HG03442 (cell line): Measurements from ENCODE around the gene COL1A2.

Source experiments
- ATAC-seq: cut with Tn5 transposase; IDR thresholded peaks from one replicate; pipeline ENCODE4 v1.9.1; 2021; ENCODE audit warnings: mild to moderate bottlenecking, moderate library complexity; ENCODE audit not compliant: unreplicated experiment

COL1A2 gene

DNA sequence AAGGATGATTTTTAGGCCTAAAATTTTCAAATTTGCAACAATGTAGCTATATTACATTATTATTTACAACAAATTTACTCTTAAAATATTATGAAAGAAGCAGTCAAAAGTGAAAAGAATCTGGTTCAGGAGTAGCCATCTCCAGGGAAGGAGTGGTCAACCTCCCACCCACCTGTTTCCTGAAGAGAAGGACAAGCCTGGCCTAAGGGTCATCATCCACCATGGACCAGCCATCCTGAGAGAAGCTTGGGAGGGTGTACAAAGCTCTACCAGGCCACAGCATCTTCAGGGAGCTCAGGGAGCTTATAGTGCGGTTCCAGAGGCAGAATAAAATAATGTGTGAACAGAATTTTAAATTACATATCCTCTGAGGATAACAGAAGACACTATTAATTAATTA lies 38.1 kb downstream of the COL1A2 start:
- ATAC-seq: no peak

DNA sequence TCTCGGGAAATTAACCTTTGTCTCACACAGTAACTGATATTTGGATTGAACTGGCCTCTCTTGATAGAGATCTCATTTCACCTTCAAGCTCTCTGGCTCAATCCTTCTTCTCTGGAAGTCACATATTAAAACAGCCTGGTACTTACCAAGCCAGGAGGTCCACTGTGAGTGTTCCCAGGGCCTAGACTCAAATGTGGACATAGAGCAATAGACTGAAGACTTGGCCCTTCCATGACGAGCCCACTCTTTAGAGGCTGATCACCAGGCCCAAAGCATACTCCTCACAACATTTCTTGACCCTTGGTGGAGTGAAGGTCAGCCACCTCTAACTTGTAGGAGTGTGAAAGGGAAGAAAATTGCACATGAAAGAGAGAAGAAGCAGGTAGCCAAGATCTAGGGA lies 38.5 kb downstream of the COL1A2 start:
- ATAC-seq: no peak

DNA sequence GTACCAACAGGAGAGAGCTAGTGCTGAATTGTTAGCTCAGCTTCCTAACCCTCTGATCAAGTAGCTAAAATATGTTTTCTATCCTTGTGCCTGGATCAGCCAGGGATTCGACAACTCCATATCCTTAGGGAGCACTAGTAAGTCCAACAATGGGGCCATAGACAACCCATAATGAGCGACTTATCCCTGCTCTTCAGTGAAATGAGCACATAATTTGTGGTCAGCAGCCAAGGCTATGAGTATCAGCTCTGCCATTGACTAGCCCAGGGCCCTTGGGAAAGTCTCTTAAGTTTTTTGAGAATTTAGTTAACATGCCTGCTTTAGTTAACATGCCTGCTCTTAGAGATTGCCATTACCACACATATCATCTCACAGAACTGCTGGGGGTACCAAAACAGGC lies 39.3 kb downstream of the COL1A2 start:
- ATAC-seq: no peak

DNA sequence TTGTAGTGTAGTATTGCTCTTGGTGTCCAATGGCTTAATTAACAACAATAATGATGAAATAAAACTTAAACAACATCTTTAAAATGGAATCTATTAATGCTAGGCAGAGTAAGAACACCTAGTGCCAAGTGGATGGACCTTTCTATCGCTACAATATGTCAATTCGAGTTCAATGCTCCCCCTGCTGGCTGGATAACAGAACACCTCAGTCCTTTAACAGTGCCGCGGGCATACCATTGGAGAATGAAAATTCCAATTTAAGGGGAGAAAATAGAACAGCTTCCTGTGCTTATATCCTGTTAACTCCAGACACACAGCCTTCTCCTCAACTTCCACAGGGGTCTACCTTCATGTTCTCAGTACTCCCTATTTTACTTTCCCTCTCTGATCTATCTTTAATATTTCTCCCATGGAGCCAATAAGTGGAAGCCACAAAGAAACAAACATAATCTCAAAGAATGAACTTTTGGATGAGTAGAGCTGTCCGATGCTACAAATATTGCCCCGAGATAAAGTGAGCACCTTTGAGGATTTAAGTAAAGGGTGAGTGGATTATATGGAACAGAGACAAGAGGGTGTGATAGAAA lies 41.4 kb downstream of the COL1A2 start:
- ATAC-seq: peak; percentile 95

DNA sequence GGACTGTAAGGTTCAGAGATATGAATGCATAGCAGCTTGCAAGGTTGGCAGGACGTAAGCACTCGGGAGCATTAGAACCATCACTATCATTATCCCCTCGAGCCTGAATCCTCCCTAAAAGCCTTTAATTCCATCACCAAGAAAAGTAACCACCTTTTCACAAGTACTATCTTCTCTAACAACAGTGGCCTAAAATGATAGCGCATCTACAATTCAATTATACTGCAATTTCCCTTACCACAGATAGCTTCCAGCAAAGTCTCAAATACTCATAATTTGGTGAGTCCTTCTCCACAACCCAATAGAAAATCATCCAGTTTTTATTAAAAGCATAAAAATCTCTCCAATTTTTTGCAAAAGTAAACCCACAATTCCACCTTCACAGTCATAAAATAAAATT lies 42.0 kb downstream of the COL1A2 start:
- no peak for ATAC-seq

DNA sequence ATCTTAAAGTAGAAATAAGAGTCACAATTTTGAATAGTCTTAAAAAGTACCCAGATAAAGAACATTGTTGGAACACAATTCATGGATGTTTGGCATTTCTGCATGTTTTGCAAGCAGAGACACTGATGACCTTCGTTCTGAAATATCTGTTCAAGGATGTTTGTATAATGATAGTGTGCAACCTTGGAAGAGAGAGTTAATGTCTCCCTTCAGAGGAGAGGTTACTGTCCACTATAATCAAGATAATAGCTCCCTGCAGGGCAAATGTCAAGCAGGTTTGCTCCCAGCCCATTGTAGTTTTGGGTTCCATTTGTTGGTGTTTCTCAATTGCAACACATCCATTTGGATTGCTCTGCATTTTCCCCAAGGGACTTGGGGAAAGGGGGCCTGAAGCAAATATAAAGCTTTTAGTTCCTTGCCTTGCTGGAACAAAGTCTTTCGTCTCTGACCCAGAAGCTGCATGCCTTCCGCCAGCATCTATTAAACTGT lies 45.2 kb downstream of the COL1A2 start:
- no peak for ATAC-seq

DNA sequence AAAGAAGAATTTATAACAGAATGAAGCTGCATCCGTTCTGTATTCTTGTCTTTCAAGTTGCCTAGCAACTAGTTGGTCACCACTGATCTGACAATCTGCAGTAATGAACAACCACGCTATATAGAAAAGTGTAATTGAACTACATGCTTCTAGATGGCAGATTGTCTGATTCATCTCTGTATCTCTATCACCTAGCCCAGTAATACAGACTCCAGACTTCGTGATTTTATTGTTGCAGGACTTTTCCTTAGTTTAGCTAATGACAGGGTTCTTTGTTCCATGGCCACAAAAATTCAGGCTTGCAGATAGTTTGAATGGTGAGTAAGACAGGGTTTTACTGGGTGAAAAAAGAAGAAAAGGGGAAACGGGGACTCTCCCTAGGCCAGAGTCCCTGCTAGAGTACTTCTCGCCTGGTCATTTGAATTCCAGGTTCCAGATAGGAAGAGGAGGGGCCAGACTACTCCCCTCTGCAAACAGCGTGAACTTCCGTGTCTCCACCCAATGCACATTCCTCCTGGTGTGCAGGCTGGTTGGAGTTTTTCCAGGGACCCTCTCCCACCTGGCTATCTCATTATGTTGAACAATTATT lies 45.9 kb downstream of the COL1A2 start:
- no peak for ATAC-seq

DNA sequence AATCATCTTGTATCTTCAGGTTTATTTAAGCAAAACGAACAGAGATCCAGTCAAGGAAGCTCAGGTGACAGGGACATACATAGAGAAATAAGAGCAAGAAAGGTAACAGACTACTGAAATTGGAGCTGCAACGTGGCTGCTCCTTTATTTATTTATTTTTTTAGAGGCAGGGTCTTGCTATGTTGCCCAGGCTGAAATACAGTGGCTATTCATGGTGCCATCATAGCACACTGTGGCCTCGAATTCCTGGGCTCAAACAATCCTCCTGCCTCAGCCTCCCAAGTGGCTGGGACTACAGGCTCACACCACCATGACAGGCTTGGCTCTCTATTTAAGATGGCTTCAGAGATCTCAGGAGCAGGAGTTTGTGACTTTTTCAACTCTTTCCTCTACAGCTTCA lies 46.4 kb downstream of the COL1A2 start:
- ATAC-seq: no peak

DNA sequence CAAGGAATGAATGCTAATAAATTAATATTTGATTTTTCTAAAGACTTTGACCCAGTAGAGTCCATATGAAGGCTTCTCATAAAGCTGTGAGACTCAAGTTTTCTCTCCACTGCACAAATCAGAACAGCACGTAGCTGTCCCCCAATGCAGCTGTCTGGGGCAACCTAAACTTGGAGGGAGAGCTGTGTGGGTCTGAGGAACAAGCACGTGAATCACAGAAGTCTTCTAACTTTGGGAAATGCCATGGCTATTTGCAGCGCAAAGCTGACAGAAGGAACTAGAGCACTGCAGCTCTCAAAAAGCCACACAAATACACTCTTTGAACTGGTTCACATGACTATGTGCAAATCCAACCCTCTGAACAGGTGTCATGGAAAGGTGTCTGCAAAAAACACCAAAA lies 47.9 kb downstream of the COL1A2 start:
- ATAC-seq: no peak

DNA sequence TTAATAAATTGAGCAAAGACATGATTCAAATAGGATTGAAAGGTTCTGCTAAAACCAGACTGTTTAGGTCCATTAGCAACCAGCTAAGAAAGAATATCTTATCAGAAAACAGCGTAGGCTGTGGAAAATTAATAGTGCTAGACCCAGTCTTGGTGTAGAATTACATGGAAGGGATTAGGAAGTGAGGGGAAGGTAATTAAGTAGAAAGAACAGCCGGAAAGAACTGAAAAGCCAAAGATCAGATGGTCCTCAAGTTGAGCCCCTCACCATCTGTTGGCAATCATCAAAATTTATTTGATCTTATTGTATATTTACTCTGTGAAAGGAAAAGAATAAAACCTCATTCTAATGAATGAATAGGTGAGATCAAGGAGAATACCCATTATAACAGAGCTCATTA lies 50.1 kb downstream of the COL1A2 start:
- no peak for ATAC-seq

DNA sequence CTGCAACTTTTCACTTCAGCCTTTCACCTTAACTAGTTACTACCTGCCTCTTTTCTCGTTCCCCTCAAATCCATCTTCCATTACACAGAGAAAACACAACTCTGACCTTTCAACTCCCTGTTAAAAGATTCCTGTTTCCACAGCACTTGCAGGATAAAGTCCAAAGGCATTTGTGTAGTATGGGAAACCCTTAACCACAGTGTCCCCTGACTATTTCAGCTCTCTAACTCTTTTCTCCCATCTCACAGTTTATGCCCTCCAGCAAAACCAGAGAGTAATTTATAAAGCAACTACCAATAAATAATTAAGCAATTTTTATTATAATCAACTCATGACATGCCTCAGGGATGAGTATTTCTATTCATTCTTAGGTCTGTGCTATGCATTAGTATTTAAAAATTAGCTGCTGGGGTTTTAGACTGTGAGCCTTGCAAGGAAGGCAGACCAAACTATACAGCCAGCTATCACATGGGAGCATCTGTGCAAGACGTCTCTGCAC lies 51.0 kb downstream of the COL1A2 start:
- ATAC-seq: no peak

DNA sequence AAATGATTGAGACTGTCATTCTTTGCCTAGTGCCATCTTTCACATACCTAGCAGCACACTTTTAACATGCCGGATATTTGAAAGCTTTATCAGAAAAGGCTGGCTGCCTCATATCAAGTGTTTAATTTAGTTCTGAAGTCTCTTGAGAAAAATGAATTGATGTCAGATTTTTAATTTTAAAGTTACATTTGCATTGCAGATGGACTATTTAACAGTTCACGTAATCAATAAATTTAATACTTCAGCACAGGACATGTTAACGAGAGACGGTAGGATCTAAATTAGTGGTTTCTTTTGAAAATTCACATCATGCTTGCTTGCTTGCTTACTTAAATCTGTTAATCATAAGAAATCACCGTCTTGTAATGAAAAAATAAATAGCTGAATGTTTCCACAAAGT lies 51.6 kb downstream of the COL1A2 start:
- ATAC-seq: no peak

DNA sequence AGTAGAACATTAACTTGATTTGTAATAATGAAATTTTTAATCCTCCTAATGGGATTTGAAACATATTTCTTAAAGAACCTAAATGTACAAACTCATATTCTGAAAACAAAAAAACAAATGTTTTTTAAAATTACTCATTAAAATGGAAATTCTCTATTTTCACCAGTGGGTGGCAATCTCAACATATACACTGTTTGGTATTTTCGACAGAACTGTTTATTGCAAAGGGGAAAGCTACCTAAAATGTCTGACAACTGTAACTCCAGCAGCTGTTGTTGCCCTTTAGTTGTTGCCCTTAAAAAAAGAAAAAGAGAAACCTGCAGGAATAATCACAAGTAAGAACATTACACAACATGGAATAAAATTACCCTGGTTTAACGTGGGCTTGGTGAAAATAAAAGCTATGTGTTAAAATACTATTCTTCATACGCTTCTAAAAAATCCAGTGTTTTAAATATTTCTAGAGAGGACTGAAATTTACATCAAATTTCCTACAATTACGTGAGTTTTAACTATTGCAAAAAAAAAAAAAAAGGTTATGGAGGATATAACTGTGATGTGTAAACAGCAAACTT lies 54.5 kb downstream of the COL1A2 start:
- no peak for ATAC-seq

DNA sequence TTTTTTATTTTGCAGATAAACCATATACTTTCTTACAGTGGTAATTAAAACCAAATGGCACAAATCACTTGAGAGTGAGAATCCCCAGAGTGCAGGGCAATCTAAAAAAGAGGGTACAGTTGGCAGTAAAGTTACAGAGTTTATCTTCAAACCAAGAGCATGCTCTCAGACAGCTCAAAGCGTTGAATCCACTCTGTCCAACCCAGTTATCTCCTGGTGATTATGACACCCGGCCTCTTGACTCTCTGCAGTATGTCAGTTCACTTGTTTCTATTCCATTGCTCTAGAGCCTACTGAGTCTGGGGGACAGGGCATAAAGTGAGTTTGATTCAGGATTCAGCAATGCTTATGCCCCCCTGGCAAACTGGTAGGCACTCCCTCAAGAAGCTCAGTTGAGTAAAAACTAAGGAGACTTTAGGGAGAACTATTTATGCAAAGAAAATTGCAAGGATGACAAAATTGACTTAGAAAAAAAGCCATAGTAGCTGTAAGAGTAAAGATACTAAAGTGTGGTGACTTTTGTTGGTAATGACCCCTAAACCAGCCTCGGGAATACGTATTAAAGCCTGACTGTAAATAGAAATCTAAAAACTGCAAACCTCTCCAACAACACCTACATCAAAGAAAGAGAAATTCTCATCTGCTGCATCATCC lies 55.5 kb downstream of the COL1A2 start:
- no peak for ATAC-seq

DNA sequence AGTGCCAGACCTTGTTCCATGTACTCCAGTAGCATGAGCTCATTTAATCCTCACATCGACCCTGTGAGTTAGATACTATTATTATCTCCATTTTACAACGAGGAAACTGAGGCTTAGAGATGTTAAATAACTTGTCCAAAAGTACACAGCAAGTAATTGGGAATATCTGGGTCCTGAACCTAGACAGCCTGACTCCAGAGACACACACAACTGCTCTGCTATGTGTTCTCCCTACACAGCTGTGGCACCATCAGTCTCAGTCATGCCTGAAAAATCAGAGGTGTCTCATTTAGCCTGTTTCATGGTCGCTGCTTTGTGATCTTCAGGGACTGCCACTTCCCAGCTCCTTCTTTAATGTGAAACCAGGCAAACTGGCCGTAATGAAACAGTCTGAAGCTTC lies 56.5 kb downstream of the COL1A2 start:
- no peak for ATAC-seq

DNA sequence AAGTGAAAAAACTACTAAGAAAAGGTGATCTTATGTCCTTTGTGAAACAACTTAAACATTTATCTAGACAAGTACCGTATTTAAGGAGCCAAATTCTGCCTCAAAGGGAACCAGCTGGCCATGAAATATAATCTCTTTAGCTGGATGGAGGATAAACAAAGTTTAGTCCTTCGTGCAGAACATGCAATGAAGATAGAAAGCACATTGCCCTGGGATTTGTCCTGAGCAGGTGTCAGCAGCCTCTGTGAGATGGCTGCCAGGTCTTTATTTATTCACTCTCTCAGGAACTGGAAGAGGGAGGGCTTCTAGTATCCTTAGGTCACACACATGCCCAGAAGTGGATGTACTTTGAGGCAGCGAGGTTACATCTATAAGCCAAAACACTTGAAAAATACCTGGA lies 57.5 kb downstream of the COL1A2 start:
- ATAC-seq: no peak

DNA sequence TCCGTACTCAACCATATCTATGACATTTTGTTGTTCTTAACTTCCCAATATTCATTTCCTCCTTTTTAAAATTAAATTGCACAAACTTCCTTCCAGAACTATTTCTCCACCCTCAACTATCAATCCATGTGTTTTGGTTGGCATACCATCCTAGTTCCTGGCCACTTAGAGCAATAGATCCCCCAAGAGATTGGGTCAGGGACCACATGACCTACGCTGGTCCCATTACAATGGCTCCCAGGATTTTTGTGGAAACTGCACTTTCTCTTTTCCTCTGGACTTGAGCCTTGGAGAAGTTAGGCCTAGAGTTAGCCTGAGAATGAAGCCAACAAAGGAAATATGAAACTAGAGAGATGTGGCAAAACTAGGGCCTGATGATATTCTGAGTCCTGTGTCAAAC lies 59.2 kb downstream of the COL1A2 start:
- no peak for ATAC-seq

DNA sequence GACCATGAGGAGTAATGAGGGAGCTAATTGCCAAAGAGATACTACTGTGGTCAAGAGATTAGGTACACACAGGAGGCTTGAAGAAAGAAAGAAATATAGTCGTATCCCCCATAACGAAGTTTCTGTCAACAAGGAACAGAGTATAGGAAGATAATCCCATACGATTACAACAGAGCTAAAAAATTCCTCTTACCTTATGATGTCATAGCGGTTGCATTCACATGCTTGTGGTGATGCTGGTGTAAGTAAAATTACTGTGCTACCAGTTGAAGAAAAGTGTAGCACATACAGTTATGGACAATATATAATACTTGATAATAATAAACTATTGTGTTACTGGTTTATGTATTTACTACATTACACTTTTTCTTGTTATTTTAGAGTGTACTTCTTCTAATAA lies 63.3 kb downstream of the COL1A2 start:
- no peak for ATAC-seq

DNA sequence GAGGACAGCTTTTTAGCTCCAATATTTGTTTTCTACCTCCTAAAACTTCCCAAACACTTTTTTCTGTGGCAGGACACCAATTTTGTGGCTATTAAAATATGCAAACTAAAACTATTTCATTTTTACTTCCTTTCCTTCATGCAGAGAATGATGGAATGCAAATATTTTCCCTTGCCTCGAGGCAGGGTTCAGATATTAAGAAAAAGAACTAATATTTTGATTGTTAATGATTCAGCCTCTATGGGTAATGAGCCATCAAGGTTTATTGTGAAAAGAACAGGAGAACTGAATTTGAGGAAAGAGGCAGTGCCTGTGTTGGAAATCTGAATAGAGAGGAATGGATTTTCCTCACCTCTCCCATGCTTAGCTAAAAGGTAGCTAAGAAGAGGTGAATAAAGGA lies 71.8 kb downstream of the COL1A2 start:
- ATAC-seq: no peak

DNA sequence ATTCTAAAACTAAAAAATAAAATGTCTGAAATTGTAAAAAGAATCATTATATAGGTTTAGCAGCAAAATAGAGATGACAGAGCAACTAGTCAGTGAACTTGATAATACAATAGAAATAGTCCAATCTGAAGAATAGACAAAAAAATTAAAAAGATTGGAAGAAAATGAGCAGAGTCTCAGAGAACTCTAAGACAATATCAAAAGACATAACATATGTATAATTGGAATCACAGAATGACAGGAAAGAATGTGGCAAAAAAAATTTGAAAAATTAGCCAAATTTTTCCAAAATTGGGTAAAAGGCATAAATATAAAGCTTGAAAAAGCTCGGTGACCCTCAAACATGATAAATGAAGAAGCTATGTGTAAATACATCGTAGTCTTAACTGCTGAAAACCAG lies 76.9 kb downstream of the COL1A2 start:
- ATAC-seq: no peak

DNA sequence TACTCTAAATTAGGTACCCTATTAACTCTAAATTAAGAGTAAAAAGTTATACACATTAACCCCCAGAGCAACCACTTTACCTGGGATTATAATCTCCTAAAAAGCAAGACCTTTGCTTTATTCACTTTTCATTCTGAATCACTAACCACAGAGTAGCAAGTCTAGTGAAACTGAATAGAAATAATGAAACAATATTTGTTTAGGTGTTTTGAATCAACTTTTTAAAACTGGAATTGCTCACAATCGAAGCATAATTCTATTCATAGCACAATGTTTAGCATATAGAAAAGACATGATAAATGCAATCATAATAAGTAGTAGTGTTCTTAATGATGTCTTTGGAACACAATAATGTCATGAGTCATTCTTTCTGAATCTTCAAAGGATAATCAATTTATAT lies 77.9 kb downstream of the COL1A2 start:
- ATAC-seq: peak; percentile 68

DNA sequence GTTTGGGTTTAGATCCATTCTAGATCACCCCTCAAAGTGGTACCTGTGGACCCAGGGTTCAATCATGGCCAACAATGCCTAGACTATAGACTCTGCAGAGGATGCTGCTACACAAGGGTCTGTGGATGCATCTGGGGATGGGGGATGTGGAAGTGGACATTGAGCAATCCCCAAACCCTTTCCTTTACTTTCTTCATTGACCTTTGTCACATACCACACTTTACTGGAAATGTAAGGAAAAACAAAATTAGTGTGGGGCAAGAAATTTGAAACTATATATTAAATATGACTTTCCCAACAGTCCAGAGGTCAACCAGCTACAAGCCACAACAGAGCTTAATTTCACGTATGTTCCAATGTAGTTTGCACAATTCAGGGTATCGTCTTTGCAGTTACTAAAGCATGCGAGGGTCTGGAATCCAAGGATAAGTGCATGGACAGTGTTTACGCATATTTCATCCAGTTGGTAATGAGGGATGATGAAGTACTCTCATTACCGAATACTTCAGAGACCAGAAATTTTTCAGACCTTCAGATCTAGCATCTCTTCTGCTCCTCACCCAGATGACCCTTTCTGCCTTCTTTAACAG lies 81.7 kb downstream of the COL1A2 start:
- ATAC-seq: no peak
